GM12864 (cell line): ENCODE measurements around the gene FIBIN.
"Not testable (repeated sequence)": the region's sequence is repeated elsewhere in the genome, so short reads cannot be mapped to it uniquely, and the experiment has no call there.

ENCODE experiments used
- DNase-seq: peaks from one replicate; pipeline ENCODE4 v3.0.0-alpha.2; 2011; ENCODE audit warnings: low read depth
- H3K4me3 ChIP-seq: 2 replicates; pipeline ENCODE4 v1.5.1; 2011; ENCODE audit warnings: mild to moderate bottlenecking, low read depth, low read length, control low read depth
- CTCF ChIP-seq: IDR thresholded peaks from 2 replicates; pipeline ENCODE4 v1.5.1; 2011; ENCODE audit warnings: low read depth, mild to moderate bottlenecking, moderate library complexity, low read length, control low read depth, inconsistent platforms; ENCODE audit errors: missing control alignments

FIBIN gene

GRCh38 chr11:26960281-26960680 is 33.6 kb upstream of the FIBIN start:
- no peak for DNase-seq
- H3K4me3 ChIP-seq: no peak overlapping the region
- TF ChIP-seq CTCF: no peak

- TF ChIP-seq CTCF: no peak
- DNase-seq: no peak
- H3K4me3 ChIP-seq: no peak overlapping the region
Measured at GRCh38 chr11:26963764-26964163, 30.1 kb upstream of the FIBIN start.

- no peak for DNase-seq
- no peak overlapping the region for H3K4me3 ChIP-seq
- no peak for TF ChIP-seq CTCF
Measured at GRCh38 chr11:26964339-26964738, 29.6 kb upstream of the FIBIN start.

- not testable (repeated sequence) for DNase-seq, H3K4me3 ChIP-seq
Measured at GRCh38 chr11:26964847-26965485, 28.9 kb upstream of the FIBIN start.

- no peak overlapping the region for H3K4me3 ChIP-seq
- no peak for TF ChIP-seq CTCF
- no peak for DNase-seq
Measured at GRCh38 chr11:26971961-26972360, 22.0 kb upstream of the FIBIN start.

- DNase-seq: no peak
- H3K4me3 ChIP-seq: no peak overlapping the region
- TF ChIP-seq CTCF: no peak
Measured at GRCh38 chr11:26974069-26974783, 19.7 kb upstream of the FIBIN start.

GRCh38 chr11:26974996-26975395 is 18.9 kb upstream of the FIBIN start:
- no peak for TF ChIP-seq CTCF
- no peak for DNase-seq
- H3K4me3 ChIP-seq: no peak overlapping the region
